SU-DHL-6 (cell line): Measurements from ENCODE around the gene OSGIN1.

Experiments used
- CTCF ChIP-seq: fragments of 200-600 bp; sonication (generic); IDR thresholded peaks from one replicate; pipeline ENCODE4 v1.5.1; 2017; ENCODE audit warnings: antibody characterized with exemption, mild to moderate bottlenecking, low read length, moderate library complexity; ENCODE audit not compliant: insufficient read depth, poor library complexity, severe bottlenecking
- EZH2phosphoT487 ChIP-seq: fragments of 200-600 bp; sonication (generic), shearing (Covaris generic); conservative IDR thresholded peaks from 2 replicates; pipeline ENCODE4 v1.6.1; 2018; ENCODE audit warnings: mild to moderate bottlenecking, antibody characterized with exemption, low read length, moderate library complexity, mixed read lengths

DNA sequence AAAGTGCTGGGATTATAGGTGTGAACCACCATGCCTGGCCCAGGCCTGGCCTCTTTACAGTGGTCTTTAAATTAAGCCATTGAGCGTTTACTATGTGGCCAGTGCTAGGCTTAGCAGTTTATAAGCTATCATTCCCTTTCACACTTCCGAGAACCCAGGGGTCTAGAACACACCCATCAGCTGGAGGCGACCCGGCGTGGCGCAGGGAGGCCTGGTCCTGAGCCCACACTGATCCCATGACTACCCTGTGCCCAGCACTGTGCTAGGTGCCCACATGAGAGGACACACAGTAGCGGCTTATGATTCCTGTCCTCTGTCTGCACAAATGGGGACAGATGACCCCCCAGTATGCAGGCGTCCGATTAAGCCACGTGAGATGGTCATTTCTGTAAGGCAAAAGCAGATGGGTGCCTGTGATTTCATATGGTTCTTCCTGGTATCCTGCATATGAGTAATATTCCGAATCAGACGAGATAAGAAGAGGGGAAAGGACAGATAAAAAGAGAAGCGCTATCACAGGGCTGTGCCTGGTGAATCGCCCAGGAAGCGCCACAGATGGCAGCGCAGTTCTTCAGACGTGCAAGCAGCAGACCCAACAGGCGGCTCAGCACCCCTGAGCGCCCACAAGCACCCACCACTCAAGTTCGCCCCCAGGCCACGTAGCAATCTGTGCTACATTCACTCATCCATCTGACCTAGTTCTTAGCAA lies 5.3 kb downstream of the OSGIN1 start:
- TF ChIP-seq CTCF (no peak), EZH2phosphoT487 (no peak)
